ES-I3 (cell line): ENCODE data around the gene CERT1.
A peak's percentile ranks its signal among the peaks of the same experiment; 100 is the strongest.
"Not testable (repeated sequence)": the region's sequence is repeated elsewhere in the genome, so short reads cannot be mapped to it uniquely, and the experiment has no call there.

ENCODE experiments used
- H3K36me3 ChIP-seq: 2 replicates; pipeline ENCODE4 v1.6.1; 2013; ENCODE audit warnings: mild to moderate bottlenecking, low read length, control low read depth, moderate library complexity; ENCODE audit not compliant: insufficient read depth
- H3K4me1 ChIP-seq: 2 replicates; pipeline ENCODE4 v1.6.1; 2013; ENCODE audit warnings: mild to moderate bottlenecking, control low read depth, low read length; ENCODE audit not compliant: insufficient read depth
- H3K9ac ChIP-seq: 2 replicates; pipeline ENCODE4 v1.6.1; 2013; ENCODE audit warnings: low read depth, mild to moderate bottlenecking, low read length, moderate library complexity
- H3K9me3 ChIP-seq: 2 replicates; pipeline ENCODE4 v1.6.1; 2013; ENCODE audit warnings: mild to moderate bottlenecking, low read length, moderate library complexity; ENCODE audit not compliant: control insufficient read depth, insufficient read depth

Gene CERT1

DNA sequence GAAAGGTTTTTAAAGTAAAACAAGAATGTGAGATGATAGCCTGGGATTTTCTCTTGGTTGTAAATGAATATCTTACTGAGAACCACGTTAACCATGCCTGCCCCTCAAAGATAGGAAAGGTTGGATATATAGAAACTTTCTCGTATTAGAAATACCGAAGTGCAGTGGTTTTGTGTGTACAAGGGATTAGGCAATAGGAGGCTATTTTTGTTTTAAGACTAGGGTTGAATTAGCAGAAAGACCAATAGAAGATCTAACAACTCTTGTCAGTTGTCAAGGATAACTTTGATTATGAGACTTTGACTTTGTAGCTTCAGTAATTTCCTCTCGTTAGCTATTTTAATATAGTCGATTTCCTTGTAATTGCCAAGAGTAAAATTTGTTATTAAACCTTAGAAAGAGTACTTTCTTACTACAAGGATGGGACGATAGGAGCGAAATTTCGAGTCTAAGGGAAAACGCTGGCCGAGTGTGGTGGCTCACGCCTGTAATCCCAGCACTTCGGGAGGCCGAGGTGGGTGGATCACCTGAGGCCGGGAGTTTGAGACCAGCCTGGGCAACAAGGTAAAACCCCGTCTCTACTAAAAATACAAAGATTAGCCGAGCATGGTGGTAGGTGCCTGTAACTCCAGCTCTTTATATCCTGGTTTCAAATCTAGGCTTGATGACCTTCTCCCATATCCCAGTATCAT is 1.1 kb upstream of the CERT1 start:
- Histone ChIP-seq H3K9me3 (no peaks in the 10 kb centered on the region), H3K36me3 (no peaks in the 10 kb centered on the region), H3K9ac (peak overlapping the region; percentile 68), H3K4me1 (peaks cover 6% of the 10 kb centered on the region)

DNA sequence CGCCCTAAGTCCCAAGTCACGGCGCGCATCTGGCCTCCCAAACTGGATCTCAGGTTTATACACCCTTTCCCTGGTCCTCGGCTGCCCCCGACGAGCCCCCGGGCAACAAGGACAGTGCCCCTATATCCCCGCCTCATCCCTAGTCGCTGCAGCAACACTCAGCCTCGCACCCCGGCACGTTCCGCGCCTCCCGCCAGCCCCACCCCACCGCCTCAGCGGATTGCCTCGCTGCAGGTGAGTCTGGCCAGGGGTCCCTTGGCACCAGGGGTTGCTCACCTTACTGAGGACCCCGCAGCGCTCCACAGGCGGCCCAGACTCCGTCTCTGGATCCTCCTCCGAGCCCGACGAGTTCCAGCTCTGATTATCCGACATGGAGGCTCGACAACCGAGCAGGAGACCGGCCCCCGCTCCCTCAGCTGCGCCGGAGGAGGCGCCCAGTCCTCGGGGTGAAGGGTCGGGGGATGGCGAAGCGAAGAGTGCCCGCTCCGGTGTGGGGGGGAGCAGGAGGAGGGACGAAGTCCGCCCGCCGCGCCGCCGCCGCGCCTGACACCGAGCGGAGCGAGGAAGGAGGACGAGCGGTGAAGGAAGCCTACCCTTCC is 494 bp downstream of the CERT1 start:
- H3K9ac ChIP-seq = peak overlapping the region; percentile 81
- peaks cover 6% of the 10 kb centered on the region for H3K4me1 ChIP-seq
- H3K36me3 ChIP-seq = no peaks in the 10 kb centered on the region
- no peaks in the 10 kb centered on the region for H3K9me3 ChIP-seq

DNA sequence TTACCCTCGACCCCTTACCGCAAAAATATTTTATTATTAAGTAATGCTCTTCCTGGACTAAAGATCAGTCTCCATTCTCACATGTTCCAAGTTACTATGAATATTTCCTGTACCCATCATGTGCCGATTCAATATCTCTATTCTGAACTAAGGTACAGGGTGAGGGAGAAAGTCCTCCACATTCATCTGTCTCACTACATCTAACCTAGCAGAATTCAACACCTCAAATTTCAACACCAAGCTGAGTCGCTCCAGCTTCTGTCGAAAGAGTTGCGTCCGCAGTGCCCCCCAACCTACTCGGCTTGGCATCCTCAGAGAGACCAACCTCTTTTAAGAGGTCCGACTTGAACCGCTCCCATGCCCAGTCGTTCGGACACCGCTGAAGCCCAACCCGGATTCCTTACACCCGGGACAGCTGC is 1.0 kb downstream of the CERT1 start:
- Histone ChIP-seq H3K4me1 (peaks cover 6% of the 10 kb centered on the region), H3K9me3 (no peaks in the 10 kb centered on the region), H3K36me3 (no peaks in the 10 kb centered on the region), H3K9ac (peak overlapping the region; percentile 81)

DNA sequence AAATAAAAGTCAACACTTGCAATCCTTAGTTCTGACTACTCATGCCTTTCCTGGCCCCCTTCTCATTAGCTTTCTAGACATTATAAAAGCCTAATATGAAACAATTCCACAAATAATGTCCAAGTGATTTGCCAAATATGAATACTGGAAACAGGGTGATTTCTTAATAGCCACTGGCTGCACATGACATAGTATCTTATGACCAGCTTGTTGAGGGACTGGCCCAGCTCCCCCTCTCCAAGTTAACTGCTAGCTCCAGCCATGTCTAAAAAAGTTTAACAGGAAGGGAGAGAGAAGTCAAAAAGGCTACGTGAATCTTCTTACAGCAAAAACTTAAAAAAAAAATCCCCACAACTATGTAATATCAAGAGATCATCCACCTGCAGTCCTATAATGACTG is 1.5 kb downstream of the CERT1 start:
- peak overlapping the region; percentile 81 for H3K9ac ChIP-seq
- no peaks in the 10 kb centered on the region for H3K36me3 ChIP-seq
- H3K4me1 ChIP-seq = peaks cover 6% of the 10 kb centered on the region
- H3K9me3 ChIP-seq = no peaks in the 10 kb centered on the region

DNA sequence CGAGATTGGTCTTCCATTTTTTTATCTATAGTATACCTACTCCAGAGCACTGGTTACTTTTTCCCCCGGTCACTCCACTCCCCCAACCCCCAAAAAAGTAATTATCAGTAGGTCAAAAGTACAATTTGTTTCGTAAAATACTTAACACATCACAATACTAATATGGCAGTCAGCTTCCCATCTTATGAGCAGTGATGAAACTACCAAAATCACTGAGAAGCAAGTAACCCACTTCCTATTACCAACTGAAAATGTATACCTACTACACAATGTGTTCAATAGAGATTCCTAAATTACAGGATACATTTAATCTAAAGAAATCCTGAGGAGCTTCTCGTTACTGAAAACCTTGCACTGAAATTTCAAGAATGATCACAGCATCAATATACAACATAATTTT is 1.9 kb downstream of the CERT1 start:
- peaks cover 6% of the 10 kb centered on the region for H3K4me1 ChIP-seq
- no peaks in the 10 kb centered on the region for H3K36me3 ChIP-seq
- H3K9ac ChIP-seq = peak overlapping the region; percentile 81
- H3K9me3 ChIP-seq = no peaks in the 10 kb centered on the region

DNA sequence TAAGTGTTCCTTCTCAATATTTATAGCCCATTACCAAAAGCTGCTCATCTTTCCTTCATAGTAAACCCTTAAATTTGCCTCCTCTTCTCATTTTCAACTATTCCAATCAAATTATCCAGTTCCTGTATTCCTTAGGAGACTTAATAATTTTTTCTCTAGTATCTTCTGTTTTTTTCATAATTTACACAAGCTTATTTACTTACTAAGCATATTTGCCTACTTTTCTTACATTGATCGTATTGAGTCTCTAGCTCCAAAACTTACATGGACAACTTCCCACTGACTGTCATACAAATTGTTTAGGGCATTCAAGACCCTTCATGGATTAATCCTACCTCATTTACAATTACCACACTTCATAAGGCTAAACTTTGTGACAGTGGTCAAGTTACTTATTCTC is 3.6 kb downstream of the CERT1 start:
- no peaks in the 10 kb centered on the region for H3K36me3 ChIP-seq
- no peak overlapping the region for H3K9ac ChIP-seq
- no peaks in the 10 kb centered on the region for H3K9me3 ChIP-seq

DNA sequence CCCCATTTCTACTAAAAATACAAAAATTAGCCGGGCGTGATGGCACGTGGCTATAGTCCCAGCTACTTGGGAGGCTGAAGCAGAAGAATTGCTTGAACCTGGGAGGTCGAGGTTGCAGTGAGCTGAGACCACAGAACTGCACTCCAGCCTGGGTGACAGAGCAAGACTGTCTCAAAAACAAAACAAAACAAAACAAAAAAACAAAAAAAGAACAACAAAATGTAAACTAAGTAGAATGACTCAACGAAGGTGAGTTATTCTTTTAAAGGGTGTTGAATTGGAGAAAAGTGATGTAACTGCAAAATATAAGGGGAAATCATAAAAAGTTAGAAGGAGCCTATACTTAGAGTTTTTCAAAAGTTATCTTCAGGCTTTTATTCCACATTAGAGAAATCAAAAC is 6.3 kb downstream of the CERT1 start:
- not testable (repeated sequence) for H3K36me3 ChIP-seq, H3K9ac ChIP-seq, H3K9me3 ChIP-seq, H3K4me1 ChIP-seq

More for the DNA sequence above, 3.6 kb downstream of the CERT1 start:
- no peaks in the 10 kb centered on the region; the same call in 1 of the 2 replicates for H3K4me1 ChIP-seq

DNA sequence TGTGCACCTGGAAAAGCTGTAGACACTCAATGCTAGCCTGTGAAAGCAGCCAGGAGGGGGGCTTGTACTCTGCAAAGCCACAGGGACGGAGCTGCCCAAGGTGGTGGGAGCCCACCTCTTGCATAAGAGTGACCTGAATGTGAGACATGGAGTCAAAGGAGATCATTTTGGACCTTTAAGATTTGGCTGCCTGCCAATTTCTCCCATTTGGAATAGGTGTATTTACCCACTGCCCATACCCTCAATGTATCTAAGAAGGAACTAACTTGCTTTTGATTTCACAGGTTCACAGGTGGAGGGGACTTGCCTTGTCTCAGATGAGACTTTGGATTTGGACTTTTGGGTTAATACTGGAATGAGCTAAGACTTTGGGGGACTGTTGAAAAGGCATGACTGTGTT is 12.6 kb downstream of the CERT1 start:
- not testable (repeated sequence) for H3K4me1 ChIP-seq, H3K36me3 ChIP-seq, H3K9ac ChIP-seq, H3K9me3 ChIP-seq

DNA sequence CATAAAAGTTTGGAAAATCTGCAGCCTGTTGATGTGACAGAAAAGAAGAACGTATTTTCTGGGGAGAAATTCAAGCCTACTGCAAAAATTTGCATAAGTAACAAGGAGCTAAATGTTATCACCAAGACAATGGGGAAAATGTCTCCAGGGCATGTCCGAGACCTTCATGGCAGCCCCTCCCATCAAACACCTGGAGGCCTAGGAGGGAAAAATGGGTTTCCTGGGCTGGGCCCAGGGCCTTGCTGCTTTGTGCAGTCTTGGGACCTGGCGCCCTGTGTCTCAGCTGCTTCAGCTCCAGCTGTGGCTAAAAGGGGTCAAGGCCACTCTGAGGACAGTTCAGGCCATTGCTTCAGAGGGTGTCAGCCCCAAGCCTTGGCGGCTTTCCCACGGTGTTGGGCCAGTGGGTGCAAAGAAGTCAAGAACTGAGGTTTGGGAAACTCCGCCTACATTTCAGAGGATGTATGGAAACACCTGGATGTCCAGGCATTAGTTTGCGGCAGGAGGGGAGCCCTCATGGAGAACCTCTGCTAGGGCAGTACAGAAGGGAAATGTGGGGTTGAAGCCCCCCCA is 13.1 kb downstream of the CERT1 start:
- H3K36me3 ChIP-seq = peaks cover 3% of the 10 kb centered on the region; the same call in 1 of the 2 replicates
- H3K9me3 ChIP-seq = peaks cover 4% of the 10 kb centered on the region; the same call in 1 of the 2 replicates
- no peak overlapping the region for H3K9ac ChIP-seq
- peaks cover 8% of the 10 kb centered on the region; the same call in 1 of the 2 replicates for H3K4me1 ChIP-seq

DNA sequence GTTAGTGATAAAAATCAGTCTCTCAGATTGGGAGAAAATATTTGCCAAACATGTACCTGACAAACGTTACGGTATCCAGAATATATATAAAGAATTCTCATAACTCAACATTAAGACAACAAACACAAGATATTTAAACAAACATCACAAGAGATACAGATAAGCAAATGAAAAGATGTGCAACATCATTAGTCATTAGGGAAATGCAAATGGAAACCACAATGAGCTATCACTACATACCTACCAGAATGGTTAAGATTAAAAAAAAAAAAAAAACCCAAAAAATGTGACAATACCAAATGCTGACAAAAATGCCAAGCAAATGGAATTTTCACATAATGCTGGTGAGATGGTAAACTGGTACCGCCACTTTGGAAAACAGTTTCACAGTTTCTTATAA is 15.4 kb downstream of the CERT1 start:
- peaks cover 4% of the 10 kb centered on the region; the same call in 1 of the 2 replicates for H3K9me3 ChIP-seq
- H3K36me3 ChIP-seq = peaks cover 3% of the 10 kb centered on the region; the same call in 1 of the 2 replicates
- peaks cover 8% of the 10 kb centered on the region; the same call in 1 of the 2 replicates for H3K4me1 ChIP-seq
- no peak overlapping the region for H3K9ac ChIP-seq

DNA sequence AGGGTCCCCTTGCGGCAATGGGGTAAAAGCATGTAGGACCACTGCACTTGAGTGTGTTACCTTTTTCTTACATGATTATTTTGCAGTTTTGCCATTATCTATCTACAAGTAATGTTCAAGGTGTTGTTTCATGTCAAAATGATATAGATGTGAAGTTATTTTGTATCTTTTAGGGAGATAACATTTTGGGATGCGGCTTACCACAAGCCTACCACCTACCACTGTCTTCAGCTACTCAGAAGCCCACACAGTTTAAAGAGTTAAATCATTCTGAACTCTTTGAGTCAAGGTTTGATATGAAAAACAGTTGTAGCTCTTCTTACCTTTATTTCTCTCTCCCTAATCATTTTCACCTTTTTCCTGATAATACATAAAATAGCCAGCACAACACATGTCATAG is 19.8 kb downstream of the CERT1 start:
- Histone ChIP-seq H3K36me3 (no peaks in the 10 kb centered on the region), H3K9ac (no peak overlapping the region), H3K9me3 (no peaks in the 10 kb centered on the region; the same call in 1 of the 2 replicates), H3K4me1 (peaks cover 3% of the 10 kb centered on the region; the same call in 1 of the 2 replicates)

DNA sequence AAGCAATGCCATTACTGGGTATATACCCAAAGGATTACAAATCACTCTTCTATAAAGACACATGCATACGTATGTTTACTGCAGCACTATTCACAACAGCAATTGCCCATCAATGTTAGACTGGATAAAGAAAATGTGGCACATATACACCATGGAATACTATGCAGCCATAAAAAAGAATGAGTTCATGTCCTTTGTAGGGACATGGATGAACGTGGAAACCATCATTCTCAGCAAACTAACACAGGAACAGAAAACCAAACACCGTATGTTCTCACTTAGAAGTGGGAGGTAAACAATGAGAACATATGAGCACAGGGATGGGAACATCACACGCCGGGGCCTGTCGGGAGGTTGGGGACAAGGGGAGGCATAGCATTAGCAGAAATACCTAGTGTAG is 21.6 kb downstream of the CERT1 start:
- H3K4me1 ChIP-seq, H3K9me3 ChIP-seq: not testable (repeated sequence)

DNA sequence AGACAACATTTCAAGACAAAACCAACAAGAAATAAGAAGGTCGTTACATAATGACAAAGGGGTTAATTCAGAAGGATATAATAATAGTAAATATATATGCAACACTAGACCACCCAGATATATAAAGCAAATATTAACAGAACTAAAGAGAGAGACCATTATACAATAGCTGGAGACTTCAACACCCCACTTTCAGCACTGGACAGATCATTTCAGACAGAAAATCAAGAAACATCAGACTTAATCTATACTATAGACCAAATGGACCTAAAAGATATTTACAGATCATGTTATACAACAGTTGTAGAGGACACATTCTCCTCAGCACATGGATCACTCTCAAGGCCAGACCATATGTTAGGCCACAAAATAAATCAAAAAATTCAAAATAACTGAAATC is 26.8 kb downstream of the CERT1 start:
- H3K9me3 ChIP-seq = no peaks in the 10 kb centered on the region; the same call in 1 of the 2 replicates
- H3K36me3 ChIP-seq = no peaks in the 10 kb centered on the region
- H3K9ac ChIP-seq = no peak overlapping the region
- H3K4me1 ChIP-seq = 0 out of 2 replicates have a peak, but pooled peaks cover 4% of the 10 kb centered on the region

More for the DNA sequence above, 21.6 kb downstream of the CERT1 start:
- H3K36me3 ChIP-seq, H3K9ac ChIP-seq: not testable (repeated sequence)

DNA sequence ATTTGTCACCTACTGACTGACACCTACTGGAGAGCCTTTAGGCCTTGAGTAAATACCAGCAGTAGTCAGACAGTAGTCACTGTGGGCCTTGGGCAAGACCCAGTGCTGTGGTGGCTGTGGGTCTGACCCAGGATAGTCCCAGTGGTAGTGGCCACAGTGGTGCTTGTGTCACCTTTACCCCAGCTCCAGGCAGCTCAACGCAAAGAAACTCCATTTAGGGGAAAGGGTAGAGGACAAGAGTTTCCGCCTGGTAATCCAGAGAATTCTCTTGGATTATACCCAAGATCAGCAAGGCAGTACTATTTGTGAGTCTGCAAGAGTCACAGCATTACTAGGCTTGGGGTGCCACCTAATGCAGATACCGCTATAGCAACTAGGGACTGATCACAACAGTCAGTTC is 28.9 kb downstream of the CERT1 start:
- no peaks in the 10 kb centered on the region for H3K36me3 ChIP-seq
- H3K4me1 ChIP-seq = 0 out of 2 replicates have a peak, but pooled peaks cover 4% of the 10 kb centered on the region
- no peaks in the 10 kb centered on the region; the same call in 1 of the 2 replicates for H3K9me3 ChIP-seq
- H3K9ac ChIP-seq = no peak overlapping the region

DNA sequence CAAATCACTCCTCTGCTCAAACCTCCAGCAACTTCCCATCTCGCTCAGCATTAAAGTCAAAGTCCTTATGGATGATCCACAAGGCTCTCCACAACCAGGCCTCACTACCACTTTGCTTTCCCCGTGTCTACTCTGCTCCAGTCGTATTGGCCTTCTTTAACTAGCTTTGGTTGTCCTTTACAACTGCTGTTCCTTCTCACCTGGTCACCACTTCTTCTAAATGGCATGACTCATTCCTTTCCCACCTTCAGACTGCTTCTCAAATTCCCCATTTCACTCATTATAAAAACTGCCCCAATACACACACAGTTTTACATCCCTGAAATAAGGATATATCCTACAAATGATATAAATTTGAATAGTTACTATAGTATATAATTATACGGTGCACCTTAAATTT is 30.4 kb downstream of the CERT1 start:
- no peaks in the 10 kb centered on the region; the same call in 1 of the 2 replicates for H3K9me3 ChIP-seq
- H3K36me3 ChIP-seq = no peaks in the 10 kb centered on the region
- peaks cover 16% of the 10 kb centered on the region; the same call in 1 of the 2 replicates for H3K4me1 ChIP-seq
- no peak overlapping the region for H3K9ac ChIP-seq
